SK-N-SH (cell line): ENCODE measurements around the gene HPX. TPM values are rescaled to one million over a fixed set of nuclear protein-coding genes. Genes with fewer than 3 reads are reported as not detected.

Experiments
- CTCF ChIA-PET: fragments of 300-600, 350-600 bp; formaldehyde crosslinking; extraction: SDS; loops from one replicate; lab custom pipeline; 2021; lab: Yijun Ruan, JAX
- POLR2A ChIA-PET: fragments of 350-600 bp; sonication (Branson Sonifier 250); formaldehyde crosslinking; extraction: SDS; loops from one replicate; lab custom pipeline; 2020; ENCODE audit warnings: antibody characterized with exemption, inconsistent platforms; lab: Yijun Ruan, JAX
- DNase-seq: peaks from one replicate; pipeline ENCODE4 v3.0.0; 2012
- H2AFZ ChIP-seq: fragments of 200-600 bp; sonication (generic); 2 replicates; pipeline ENCODE4 v1.8.1; 2016; ENCODE audit warnings: antibody characterized with exemption, mild to moderate bottlenecking, low read depth
- H3F3A ChIP-seq: fragments of 200-600 bp; sonication (generic); replicated peaks from 2 replicates; pipeline ENCODE3; 2016; ENCODE audit warnings: antibody characterized with exemption, mild to moderate bottlenecking; ENCODE audit not compliant: insufficient read depth
- H3K27ac ChIP-seq, 2 experiments: fragments of 200-500 bp in 1 of 2; fragments of 200-600 bp in 1 of 2; sonication (Bioruptor generic) in 1 of 2; sonication (generic), shearing (Covaris generic) in 1 of 2; 2 replicates each; pipeline versions ENCODE4 v1.5.1 to v1.6.1; 2014 to 2016; ENCODE audit warnings: low read depth in 2 of 2, inconsistent platforms in 1 of 2, low read length in 1 of 2, mild to moderate bottlenecking in 1 of 2, mixed read lengths in 1 of 2
- H3K27me3 ChIP-seq: fragments of 200-600 bp; sonication (generic), shearing (Covaris generic); 2 replicates; pipeline ENCODE4 v1.6.1; 2016; ENCODE audit warnings: mixed run types; ENCODE audit not compliant: insufficient read depth
- H3K36me3 ChIP-seq, 2 experiments: fragments of 200-500 bp in 1 of 2; fragments of 200-600 bp in 1 of 2; sonication (Bioruptor generic) in 1 of 2; sonication (generic) in 1 of 2; replicated peaks in 1 of 2; 2 replicates each; pipeline versions ENCODE3 to v1.5.1; 2014 to 2016; ENCODE audit warnings: low read length in 1 of 2, mild to moderate bottlenecking in 1 of 2; ENCODE audit not compliant: insufficient read depth in 2 of 2, control insufficient read depth in 1 of 2
- H3K4me1 ChIP-seq, 2 experiments: fragments of 200-500 bp in 1 of 2; fragments of 200-600 bp in 1 of 2; sonication (Bioruptor generic) in 1 of 2; sonication (generic), shearing (Covaris generic) in 1 of 2; 2 replicates each; pipeline versions ENCODE4 v1.5.1 to v1.6.1; 2014 to 2016; ENCODE audit warnings: low read depth in 1 of 2, low read length in 1 of 2, mixed run types in 1 of 2; ENCODE audit not compliant: insufficient read depth in 2 of 2, control insufficient read depth in 1 of 2
- H3K4me2 ChIP-seq: fragments of 200-600 bp; sonication (generic), shearing (Covaris generic); 2 replicates; pipeline ENCODE4 v1.6.1; 2017; ENCODE audit warnings: mixed run types
- H3K4me3 ChIP-seq, 2 experiments: fragments of 200-500 bp in 1 of 2; fragments of 200-600 bp in 1 of 2; sonication (Bioruptor generic) in 1 of 2; sonication (generic), shearing (Covaris generic) in 1 of 2; 2 replicates each; pipeline versions ENCODE4 v1.5.1 to v1.8.1; 2014 to 2016; ENCODE audit warnings: low read depth in 2 of 2, inconsistent platforms in 1 of 2, low read length in 1 of 2, mild to moderate bottlenecking in 1 of 2, mixed read lengths in 1 of 2, moderate library complexity in 1 of 2
- H3K79me2 ChIP-seq: fragments of 200-600 bp; sonication (generic); 2 replicates; pipeline ENCODE4 v1.8.1; 2017; ENCODE audit warnings: mild to moderate bottlenecking; ENCODE audit not compliant: insufficient read depth
- H3K9ac ChIP-seq: fragments of 200-600 bp; sonication (generic); 2 replicates; pipeline ENCODE4 v1.6.1; 2017; ENCODE audit warnings: mixed run types
- H3K9me2 ChIP-seq: fragments of 200-600 bp; sonication (generic); 2 replicates; pipeline ENCODE4 v1.6.1; 2017; ENCODE audit warnings: mixed run types
- H3K9me3 ChIP-seq: fragments of 200-600 bp; sonication (generic); 2 replicates; pipeline ENCODE4 v1.6.1; 2017; ENCODE audit warnings: mixed run types, mild to moderate bottlenecking, moderate library complexity
- H4K20me1 ChIP-seq: fragments of 200-600 bp; sonication (generic); 2 replicates; pipeline ENCODE4 v1.6.1; 2017; ENCODE audit warnings: mild to moderate bottlenecking, mixed run types; ENCODE audit not compliant: insufficient read depth
- CHD2 ChIP-seq: fragments of 150-350 bp; IDR thresholded peaks from 2 replicates; pipeline ENCODE4 v1.6.1; 2018; ENCODE audit warnings: low read length; ENCODE audit not compliant: partially characterized antibody
- EP300 ChIP-seq, 2 experiments: IDR thresholded peaks; 2 replicates each; pipeline versions ENCODE4 v1.4.0 to v1.6.1; 2012; ENCODE audit warnings: borderline replicate concordance in 1 of 2, low read depth in 1 of 2, low read length in 1 of 2
- GABPA ChIP-seq: IDR thresholded peaks from 2 replicates; pipeline ENCODE4 v1.4.0; 2012; ENCODE audit warnings: low read depth, mild to moderate bottlenecking
- GATA2 ChIP-seq: sonication (generic); formaldehyde crosslinking; IDR thresholded peaks from 2 replicates; pipeline ENCODE4 v1.5.0; 2020; ENCODE audit warnings: mild to moderate bottlenecking, missing genetic modification reagents
- IRF3 ChIP-seq: fragments of 150-350 bp; IDR thresholded peaks from 2 replicates; pipeline ENCODE4 v1.6.1; 2016; ENCODE audit warnings: mild to moderate bottlenecking, low read depth, low read length
- JUND ChIP-seq: IDR thresholded peaks from 2 replicates; pipeline ENCODE4 v1.4.0; 2012
- NFIC ChIP-seq: IDR thresholded peaks from 2 replicates; pipeline ENCODE4 v1.4.0; 2012; ENCODE audit warnings: borderline replicate concordance
- RAD21 ChIP-seq: IDR thresholded peaks from 2 replicates; pipeline ENCODE4 v1.6.1; 2012; ENCODE audit warnings: mild to moderate bottlenecking, low read length
- RCOR1 ChIP-seq: fragments of 150-350 bp; IDR thresholded peaks from 2 replicates; pipeline ENCODE4 v1.6.1; 2017; ENCODE audit warnings: antibody characterized with exemption, low read length
- RFX5 ChIP-seq: IDR thresholded peaks from 2 replicates; pipeline ENCODE4 v1.6.1; 2012; ENCODE audit warnings: mild to moderate bottlenecking, improper control_type of control experiment, low read length
- RXRA ChIP-seq: IDR thresholded peaks from 2 replicates; pipeline ENCODE4 v1.4.0; 2012; ENCODE audit warnings: low read depth, mild to moderate bottlenecking, borderline replicate concordance
- SMC3 ChIP-seq: IDR thresholded peaks from 2 replicates; pipeline ENCODE4 v1.6.1; 2012; ENCODE audit warnings: low read depth, low read length, improper control_type of control experiment
- TAF1 ChIP-seq: IDR thresholded peaks from 2 replicates; pipeline ENCODE4 v1.6.1; 2012; ENCODE audit warnings: low read depth, mild to moderate bottlenecking, low read length, moderate library complexity, borderline replicate concordance
- YY1 ChIP-seq: IDR thresholded peaks from 2 replicates; pipeline ENCODE4 v1.4.0; 2012; ENCODE audit warnings: low read depth, mild to moderate bottlenecking
- ZBTB33 ChIP-seq: IDR thresholded peaks from 2 replicates; pipeline ENCODE4 v1.4.0; 2012; ENCODE audit warnings: low read depth, borderline replicate concordance
- polyA plus RNA-seq, 3 experiments: library from polyadenylated mRNA; depleted of rRNA; stranded (reverse); fragments of >200 nt; gene quantifications; 2 replicates each; pipeline ENCODE4 v1.2.3, GENCODE V29; 2012
- TF ChIP-seq, protein P1 (sequence below): IDR thresholded peaks from 2 replicates; pipeline ENCODE4; 2012
- TF ChIP-seq, protein P2 (sequence below): fragments of 200-600 bp; sonication (generic); IDR thresholded peaks from 2 replicates; pipeline ENCODE4 v1.6.1; 2017; ENCODE audit warnings: antibody characterized with exemption, mild to moderate bottlenecking, moderate library complexity
- TF ChIP-seq, protein P3 (sequence below): IDR thresholded peaks from 2 replicates; pipeline ENCODE4 v1.4.0; 2012; ENCODE audit warnings: low read depth, borderline replicate concordance

HPX gene
- polyA plus RNA-seq, 1 of the 3 experiments (the other 2 are of a cell fraction), result 1.8 TPM

DNA sequence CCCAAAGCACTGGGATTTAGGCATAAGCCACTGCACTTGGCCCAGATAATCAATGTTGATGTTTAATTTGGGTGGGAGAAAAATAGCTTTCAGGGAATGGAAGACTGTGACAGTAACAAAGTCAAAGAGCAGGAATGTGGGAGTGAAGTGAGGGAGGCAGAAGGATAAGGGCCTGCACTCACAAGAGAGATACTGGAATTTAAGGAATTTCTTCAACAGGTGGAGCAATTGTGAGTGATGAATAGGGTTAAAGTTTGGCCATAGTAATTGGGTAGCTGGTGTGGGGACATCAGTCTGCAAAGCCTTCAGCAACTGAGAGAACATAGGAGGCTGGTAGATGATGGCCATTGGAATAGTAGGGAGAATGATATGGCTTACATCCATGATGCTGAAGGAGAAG, 13.3 kb downstream of the HPX start:
- TF ChIP-seq TAF1 (no peak), SMC3 (no peak), RXRA (no peak), RFX5 (no peak), RCOR1 (no peak), GATA2 (CRISPR knock-in tag) (no peak), ZBTB33 (no peak), EP300 (IDR thresholded peaks at IDR 0.05; ENCODE audit: borderline replicate concordance in 1 of 2, low read depth in 1 of 2, low read length in 1 of 2) (no peak), CHD2 (no peak), YY1 (no peak), NFIC (no peak), JUND (no peak), IRF3 (no peak), RAD21 (no peak), GABPA (no peak)
- TF ChIP-seq, protein P1, sequence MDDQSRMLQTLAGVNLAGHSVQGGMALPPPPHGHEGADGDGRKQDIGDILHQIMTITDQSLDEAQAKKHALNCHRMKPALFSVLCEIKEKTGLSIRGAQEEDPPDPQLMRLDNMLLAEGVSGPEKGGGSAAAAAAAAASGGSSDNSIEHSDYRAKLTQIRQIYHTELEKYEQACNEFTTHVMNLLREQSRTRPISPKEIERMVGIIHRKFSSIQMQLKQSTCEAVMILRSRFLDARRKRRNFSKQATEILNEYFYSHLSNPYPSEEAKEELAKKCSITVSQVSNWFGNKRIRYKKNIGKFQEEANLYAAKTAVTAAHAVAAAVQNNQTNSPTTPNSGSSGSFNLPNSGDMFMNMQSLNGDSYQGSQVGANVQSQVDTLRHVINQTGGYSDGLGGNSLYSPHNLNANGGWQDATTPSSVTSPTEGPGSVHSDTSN, result no peak
- TF ChIP-seq, protein P2, sequence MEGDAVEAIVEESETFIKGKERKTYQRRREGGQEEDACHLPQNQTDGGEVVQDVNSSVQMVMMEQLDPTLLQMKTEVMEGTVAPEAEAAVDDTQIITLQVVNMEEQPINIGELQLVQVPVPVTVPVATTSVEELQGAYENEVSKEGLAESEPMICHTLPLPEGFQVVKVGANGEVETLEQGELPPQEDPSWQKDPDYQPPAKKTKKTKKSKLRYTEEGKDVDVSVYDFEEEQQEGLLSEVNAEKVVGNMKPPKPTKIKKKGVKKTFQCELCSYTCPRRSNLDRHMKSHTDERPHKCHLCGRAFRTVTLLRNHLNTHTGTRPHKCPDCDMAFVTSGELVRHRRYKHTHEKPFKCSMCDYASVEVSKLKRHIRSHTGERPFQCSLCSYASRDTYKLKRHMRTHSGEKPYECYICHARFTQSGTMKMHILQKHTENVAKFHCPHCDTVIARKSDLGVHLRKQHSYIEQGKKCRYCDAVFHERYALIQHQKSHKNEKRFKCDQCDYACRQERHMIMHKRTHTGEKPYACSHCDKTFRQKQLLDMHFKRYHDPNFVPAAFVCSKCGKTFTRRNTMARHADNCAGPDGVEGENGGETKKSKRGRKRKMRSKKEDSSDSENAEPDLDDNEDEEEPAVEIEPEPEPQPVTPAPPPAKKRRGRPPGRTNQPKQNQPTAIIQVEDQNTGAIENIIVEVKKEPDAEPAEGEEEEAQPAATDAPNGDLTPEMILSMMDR, result no peak
- TF ChIP-seq, protein P3, sequence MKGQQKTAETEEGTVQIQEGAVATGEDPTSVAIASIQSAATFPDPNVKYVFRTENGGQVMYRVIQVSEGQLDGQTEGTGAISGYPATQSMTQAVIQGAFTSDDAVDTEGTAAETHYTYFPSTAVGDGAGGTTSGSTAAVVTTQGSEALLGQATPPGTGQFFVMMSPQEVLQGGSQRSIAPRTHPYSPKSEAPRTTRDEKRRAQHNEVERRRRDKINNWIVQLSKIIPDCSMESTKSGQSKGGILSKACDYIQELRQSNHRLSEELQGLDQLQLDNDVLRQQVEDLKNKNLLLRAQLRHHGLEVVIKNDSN, result no peak
- TF ChIP-seq, all 33 proteins: peak for 0
- no peak overlapping the region for H3K4me3 ChIP-seq
- no peaks in the 10 kb centered on the region for H4K20me1 ChIP-seq
- no peak overlapping the region for H3K27ac ChIP-seq
- H3K27me3 ChIP-seq, result no peaks in the 10 kb centered on the region
- H3K79me2 ChIP-seq, result no peaks in the 10 kb centered on the region
- H3K9ac ChIP-seq, result no peak overlapping the region
- H3K4me1 ChIP-seq, result no peaks in the 10 kb centered on the region
- no peaks in the 10 kb centered on the region for H3K9me3 ChIP-seq
- H3K9me2 ChIP-seq, result no peaks in the 10 kb centered on the region
- no peaks in the 10 kb centered on the region for H3F3A ChIP-seq
- ChIA-PET CTCF (interaction anchor here (0.7 to 7.7 kb wide), 4 partner anchors 11 to 48 kb away, joined by 3 to 61 read pairs (median 14); partner anchors contain the start of gene HPX), POLR2A (no interaction called here)
- H2AFZ ChIP-seq, result no peak overlapping the region
- no peak for DNase-seq
- H3K36me3 ChIP-seq, result no peaks in the 10 kb centered on the region
- no peak overlapping the region for H3K4me2 ChIP-seq
